Stimulated activated CD8-positive, alpha-beta memory T cell treated with anti-CD3 and anti-CD28 coated beads, Interleukin-7, amount 100 ng/mL, for 24 hours (primary cell): Measurements from ENCODE around the gene KLHL40.

Source experiments
- DNase-seq: peaks from one replicate; pipeline ENCODE4 v3.0.0-alpha.2; 2020; ENCODE audit warnings: low read depth

KLHL40 gene

DNA sequence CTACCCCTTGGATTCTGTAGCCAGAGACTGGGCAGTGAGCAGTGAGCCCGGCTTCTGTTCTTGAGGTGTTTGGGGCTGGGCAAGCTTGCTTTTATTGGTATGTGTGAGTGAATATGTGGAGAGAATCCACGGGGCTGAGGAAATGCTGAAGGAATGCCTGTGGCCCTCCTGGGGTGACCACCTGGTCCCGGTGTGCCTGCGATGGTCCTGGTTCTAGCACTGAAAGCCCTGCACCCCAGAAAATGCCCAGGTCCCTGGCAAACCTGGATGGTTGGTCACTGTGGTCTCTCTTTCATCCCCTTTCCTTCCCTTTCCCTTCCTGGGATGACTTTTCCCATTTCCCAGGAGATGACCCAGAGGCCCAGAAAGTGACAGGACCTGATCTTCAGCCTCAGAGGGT lies 27.7 kb upstream of the KLHL40 start:
- no peak for DNase-seq

DNA sequence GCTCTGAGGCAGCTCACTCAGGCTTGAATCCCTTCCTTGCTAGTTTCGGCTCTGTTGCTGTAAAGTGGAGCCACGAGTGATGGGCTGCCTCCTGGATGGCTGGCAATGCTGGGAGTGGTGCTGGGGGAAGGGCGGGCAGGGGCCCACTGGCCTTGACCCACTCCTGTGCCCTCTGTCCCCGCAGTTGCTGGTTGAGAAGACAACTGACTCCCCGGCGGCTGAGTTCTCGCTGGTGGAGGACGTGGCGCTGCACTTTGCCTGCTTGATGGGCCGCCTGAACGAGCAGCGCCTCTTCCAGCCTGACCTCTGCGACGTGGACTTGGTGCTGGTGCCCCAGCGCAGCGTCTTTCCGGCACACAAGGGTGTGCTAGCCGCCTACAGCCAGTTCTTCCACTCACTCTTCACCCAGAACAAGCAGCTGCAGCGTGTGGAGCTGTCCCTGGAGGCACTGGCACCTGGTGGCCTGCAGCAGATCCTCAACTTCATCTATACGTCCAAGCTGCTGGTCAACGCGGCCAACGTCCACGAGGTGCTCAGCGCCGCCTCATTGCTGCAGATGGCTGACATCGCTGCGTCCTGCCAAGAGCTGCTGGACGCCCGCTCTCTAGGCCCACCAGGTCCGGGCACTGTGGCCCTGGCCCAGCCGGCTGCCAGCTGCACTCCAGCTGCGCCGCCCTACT lies 27.1 kb upstream of the KLHL40 start:
- no peak for DNase-seq

DNA sequence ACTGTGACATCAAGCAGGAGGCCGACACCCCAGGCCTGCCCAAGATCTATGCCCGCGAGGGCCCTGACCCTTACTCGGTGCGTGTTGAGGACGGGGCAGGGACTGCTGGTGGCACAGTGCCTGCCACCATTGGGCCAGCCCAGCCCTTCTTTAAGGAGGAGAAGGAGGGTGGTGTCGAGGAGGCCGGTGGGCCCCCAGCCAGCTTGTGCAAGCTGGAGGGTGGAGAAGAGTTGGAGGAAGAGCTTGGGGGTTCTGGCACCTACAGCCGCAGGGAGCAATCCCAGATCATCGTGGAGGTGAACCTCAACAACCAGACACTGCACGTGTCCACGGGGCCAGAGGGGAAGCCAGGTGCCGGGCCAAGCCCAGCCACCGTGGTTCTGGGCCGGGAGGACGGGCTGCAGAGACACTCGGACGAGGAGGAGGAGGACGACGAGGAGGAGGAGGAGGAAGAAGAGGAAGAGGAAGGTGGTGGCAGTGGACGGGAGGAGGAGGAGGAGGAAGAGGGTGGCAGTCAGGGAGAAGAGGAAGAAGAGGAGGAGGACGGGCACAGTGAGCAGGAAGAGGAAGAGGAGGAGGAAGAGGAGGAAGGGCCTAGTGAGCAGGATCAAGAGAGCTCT lies 26.5 kb upstream of the KLHL40 start:
- no peak for DNase-seq

DNA sequence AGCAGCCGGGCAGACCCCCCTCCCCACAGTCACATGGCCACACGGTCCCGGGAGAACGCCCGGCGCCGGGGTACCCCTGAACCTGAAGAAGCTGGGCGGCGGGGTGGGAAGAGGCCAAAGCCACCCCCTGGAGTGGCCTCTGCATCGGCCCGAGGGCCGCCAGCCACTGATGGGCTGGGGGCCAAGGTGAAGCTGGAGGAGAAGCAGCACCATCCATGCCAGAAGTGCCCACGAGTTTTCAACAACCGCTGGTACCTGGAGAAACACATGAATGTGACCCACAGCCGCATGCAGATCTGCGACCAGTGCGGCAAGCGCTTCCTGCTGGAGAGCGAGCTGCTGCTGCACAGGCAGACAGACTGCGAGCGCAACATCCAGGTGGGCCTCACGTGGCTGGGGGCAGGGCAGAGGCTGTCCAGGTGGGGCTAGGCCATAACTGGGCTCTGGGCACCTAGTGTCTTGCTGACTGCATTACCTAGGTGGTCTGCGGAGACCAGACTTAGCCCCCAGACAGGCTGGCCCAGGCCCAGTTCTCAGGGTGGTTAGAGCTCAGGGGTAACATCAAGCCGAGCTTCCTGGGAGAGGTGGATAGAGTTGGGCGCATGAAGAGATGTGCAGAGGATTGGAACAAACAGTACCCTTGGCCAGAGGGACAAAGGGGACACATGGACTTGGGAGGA lies 25.7 kb upstream of the KLHL40 start:
- DNase-seq, result no peak

GRCh38 chr3:42660131-42660715 lies 25.1 kb upstream of the KLHL40 start:
- DNase-seq, result no peak

- DNase-seq, result no peak
Observed at GRCh38 chr3:42660898-42661297, 24.4 kb upstream of the KLHL40 start.

- DNase-seq, result no peak
Observed at GRCh38 chr3:42661593-42662022, 23.7 kb upstream of the KLHL40 start.

GRCh38 chr3:42662037-42662812 lies 23.1 kb upstream of the KLHL40 start:
- no peak for DNase-seq

DNA sequence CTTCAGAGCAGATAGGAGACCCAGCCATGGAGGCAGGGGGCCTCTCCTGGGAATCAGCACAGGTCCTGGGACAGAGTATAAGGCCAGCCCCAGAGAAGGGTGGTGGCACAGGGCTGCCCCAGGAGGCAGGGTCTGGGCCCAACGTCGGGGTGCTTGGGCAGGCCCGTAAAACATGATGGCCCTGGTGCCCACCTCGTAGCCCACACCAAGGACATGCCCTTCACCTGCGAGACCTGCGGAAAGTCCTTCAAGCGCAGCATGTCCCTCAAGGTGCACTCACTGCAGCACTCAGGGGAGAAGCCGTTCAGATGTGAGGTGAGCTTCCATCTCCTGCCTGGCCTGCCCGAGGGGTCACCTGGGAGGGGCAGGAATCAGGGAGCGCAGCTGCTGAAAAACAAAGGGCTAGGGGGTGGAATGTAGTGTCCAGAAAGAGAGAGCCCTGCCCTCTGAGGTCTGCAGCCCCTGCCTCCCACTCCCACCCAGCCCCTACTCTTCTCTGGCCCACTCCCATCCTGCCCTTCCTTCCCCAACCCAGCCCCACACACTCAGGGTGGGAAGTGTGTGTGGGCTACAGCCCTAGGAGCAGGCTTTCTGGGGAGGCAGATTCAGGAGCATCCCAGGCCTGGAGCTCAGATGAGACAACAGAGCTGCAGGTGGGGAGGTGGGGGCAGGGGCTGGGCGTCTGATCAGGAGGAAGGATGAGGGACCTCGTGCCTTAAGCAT lies 22.4 kb upstream of the KLHL40 start:
- DNase-seq, result no peak

- no peak for DNase-seq
Observed at GRCh38 chr3:42663581-42664437, 21.5 kb upstream of the KLHL40 start.

DNA sequence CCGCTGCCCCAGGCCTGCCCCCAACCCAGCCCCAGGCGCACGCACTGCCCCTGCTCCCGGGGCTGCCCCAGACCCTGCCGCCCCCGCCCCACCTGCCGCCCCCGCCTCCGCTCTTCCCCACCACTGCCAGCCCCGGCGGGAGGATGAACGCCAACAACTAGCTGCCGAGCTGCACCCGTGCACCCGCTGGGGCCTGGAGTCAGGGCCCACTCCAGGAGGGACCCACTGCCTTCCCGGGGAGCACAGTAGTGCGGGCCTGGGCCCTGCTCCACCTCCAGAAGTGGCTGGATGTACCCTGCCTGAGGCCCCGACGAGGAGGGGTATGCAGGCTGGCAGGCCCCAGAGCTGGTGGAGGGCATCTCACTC lies 20.9 kb upstream of the KLHL40 start:
- DNase-seq, result no peak

DNA sequence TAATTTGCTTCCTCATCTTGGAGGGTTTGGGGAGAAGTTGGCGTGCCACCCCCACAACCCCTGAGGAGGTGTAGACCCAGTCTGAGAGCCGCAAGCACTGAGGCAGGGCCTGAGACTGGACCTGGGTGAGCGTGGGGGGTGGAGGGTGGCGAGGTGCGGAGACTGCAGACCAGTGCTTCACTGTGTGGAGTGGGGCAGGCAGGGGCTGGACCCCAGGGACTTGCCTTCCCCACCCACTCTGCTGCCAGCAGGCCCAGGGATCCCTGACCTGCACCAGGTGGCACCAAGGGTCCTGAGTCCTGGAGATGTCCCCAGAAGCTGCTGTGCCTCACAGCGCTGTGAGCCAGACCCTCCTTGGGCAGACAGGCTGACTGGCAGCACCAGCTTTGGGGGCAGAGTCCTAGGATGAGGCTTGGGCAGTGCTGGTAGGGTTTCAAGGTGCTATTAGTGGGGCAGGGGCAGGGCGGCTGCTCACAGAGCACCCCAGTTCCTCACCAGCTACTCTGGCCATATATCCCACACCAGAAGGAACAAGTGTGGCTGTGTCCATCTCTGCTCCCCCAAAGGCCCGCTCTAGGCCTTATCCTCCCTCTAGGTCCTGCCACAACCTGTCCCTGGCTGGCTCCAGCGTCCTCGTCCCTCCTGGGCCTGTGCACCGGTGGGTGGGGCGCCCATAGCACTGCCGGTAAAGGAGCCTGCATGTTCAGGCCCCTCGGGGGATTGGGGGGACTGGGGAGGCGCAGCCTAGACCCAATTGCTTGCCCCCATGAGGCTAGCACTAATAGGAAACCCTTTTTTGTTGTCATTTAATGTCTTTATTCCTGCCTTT lies 20.1 kb upstream of the KLHL40 start:
- DNase-seq, result no peak

DNA sequence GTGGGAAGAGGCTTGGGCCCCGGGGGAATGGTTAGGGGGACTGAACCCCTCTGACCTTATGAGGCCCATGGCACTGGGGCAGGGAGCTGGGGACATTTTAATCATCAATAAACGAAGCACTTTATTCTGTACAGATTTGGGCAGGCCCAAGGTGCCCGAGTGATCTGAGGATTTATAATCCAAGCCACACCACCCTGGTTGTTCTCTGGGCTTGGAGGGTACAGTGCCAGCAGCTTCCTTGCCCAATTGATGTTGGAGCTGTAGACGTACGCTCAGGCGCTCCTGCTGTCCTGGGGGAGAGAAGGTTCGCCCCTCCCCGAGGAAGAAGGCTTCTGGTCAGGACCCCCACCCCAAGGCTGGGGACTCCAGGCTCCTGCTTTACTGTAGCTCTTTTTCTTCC lies 19.3 kb upstream of the KLHL40 start:
- no peak for DNase-seq

DNA sequence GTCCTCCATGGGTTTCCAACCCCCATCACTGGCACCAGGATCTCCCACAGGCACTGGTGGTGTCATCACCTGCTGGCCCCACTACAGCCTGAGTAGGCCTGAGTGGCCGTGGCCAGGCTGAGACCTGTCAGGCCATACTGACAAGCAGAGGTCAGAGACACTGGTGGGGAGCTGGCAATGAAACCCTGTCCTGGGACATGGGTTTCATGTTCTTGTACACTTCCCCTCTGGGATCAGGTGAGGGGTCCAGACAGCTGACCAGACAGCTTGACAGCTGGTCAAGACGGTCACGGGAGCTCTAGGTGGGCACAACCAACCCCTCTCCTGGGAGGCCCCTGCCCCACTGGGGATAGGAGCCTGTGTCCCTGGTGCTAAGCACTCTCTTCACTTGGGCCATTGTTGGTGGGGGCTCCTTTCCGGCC lies 18.7 kb upstream of the KLHL40 start:
- DNase-seq, result no peak

DNA sequence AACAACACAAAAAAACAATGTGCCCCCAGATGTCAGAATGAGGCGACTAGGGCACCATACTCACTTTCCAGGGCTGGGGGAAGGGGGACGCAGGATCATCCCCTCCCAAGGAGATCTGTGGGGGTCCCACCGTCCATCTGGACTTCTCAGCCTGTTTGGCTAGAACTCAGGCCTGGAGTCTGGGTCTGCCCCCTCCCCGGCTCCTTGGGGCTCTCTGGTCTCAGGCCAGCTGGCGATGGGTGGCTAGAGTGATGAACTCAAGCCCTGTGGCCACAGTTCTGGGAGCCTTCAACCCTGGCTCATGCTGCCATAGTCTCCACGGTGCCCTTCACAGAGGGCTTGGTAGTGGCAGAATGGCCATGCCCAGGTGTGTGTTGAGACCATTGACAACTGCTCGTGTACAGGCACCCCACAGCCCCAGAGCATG lies 18.2 kb upstream of the KLHL40 start:
- DNase-seq, result no peak

GRCh38 chr3:42667523-42668412 lies 17.6 kb upstream of the KLHL40 start:
- DNase-seq, result no peak

DNA sequence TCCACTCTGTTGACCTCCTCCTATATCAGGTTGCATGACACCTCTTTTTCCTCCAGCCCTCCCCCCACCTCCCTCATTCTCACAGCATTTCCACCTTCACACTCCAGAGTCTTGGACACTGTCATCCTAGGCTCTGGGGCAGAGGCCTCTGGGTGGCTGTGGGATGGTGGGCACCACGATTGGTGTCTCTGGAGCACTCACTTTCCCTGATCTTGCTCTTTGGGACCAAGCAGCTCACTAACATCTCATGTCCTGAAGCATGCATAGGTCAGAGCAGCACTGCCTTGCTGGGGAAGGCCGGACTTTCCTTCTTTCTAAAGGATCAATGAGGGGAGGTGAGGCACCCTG lies 16.9 kb upstream of the KLHL40 start:
- no peak for DNase-seq

GRCh38 chr3:42668793-42669217 lies 16.5 kb upstream of the KLHL40 start:
- DNase-seq, result no peak

- no peak for DNase-seq
Observed at GRCh38 chr3:42670051-42670576, 15.2 kb upstream of the KLHL40 start.
